ENCODE results near the gene COPG2. TPM values are rescaled to one million over a fixed set of nuclear protein-coding genes. Genes with fewer than 3 reads are reported as not detected.

COPG2 gene
- total RNA-seq, 2 experiments from 2014 or later = 29.9 to 32.2 TPM

- H3K4me3 ChIP-seq (ENCODE audit: low read depth, low read length, poor library complexity, severe bottlenecking) = no peak overlapping the region
- no peaks in the 10 kb centered on the region for H3K9me3 ChIP-seq (ENCODE audit: low read length)
- H3K9me2 ChIP-seq (ENCODE audit: insufficient read depth, low read length) = no peaks in the 10 kb centered on the region
- DNase-seq (ENCODE audit: low spot score) = no peak
- no peaks in the 10 kb centered on the region for H3K79me2 ChIP-seq (ENCODE audit: insufficient read depth, low read depth, low read length)
- ChIA-PET POLR2A (no interaction called here), CTCF (ENCODE audit: unreplicated experiment) (no interaction called here)
- no TSS peak for BruUV-seq (replicated peaks)
- H3K4me1 ChIP-seq (ENCODE audit: insufficient read depth, low read length, poor library complexity, severe bottlenecking) = no peaks in the 10 kb centered on the region
- TF ChIP-seq EZH2phosphoT487 (IDR thresholded peaks at IDR 0.05; ENCODE audit: borderline replicate concordance, low read depth, low read length) (no peak), CTCF (conservative IDR thresholded peaks at IDR 0.05; ENCODE audit: low read length) (no peak)
- no peaks in the 10 kb centered on the region for H3K36me3 ChIP-seq (ENCODE audit: insufficient read depth, low read length)
- no peak overlapping the region for H3K27ac ChIP-seq (ENCODE audit: low read depth, low read length, poor library complexity, severe bottlenecking)
- intact Hi-C loops (cut with micrococcal nuclease; ENCODE audit: unreplicated experiment) = no loop called here
- no peaks in the 10 kb centered on the region for H4K20me1 ChIP-seq (ENCODE audit: insufficient read depth, low read length)
- no peak overlapping the region for H3K4me2 ChIP-seq (ENCODE audit: low read length)
- no peak overlapping the region for H2AFZ ChIP-seq (ENCODE audit: low read length)
These were observed 33.1 kb upstream of the COPG2 start for GRCh38 chr7:130701650-130702049.

GRCh38 chr7:130700760-130701159 lies 32.2 kb upstream of the COPG2 start:
- TF ChIP-seq CTCF (conservative IDR thresholded peaks at IDR 0.05; ENCODE audit: low read length) = no peak
- no peak for TF ChIP-seq EZH2phosphoT487 (IDR thresholded peaks at IDR 0.05; ENCODE audit: borderline replicate concordance, low read depth, low read length)
- Histone ChIP-seq H3K9me3 (ENCODE audit: low read length) (no peaks in the 10 kb centered on the region), H3K9me2 (ENCODE audit: insufficient read depth, low read length) (no peaks in the 10 kb centered on the region), H4K20me1 (ENCODE audit: insufficient read depth, low read length) (no peaks in the 10 kb centered on the region), H3K79me2 (ENCODE audit: insufficient read depth, low read depth, low read length) (no peaks in the 10 kb centered on the region), H3K27ac (ENCODE audit: low read depth, low read length, poor library complexity, severe bottlenecking) (no peak overlapping the region), H2AFZ (ENCODE audit: low read length) (no peak overlapping the region), H3K4me3 (ENCODE audit: low read depth, low read length, poor library complexity, severe bottlenecking) (no peak overlapping the region), H3K36me3 (ENCODE audit: insufficient read depth, low read length) (no peaks in the 10 kb centered on the region), H3K4me1 (ENCODE audit: insufficient read depth, low read length, poor library complexity, severe bottlenecking) (no peaks in the 10 kb centered on the region), H3K4me2 (ENCODE audit: low read length) (no peak overlapping the region)
- BruUV-seq (replicated peaks) = no TSS peak
- ChIA-PET POLR2A (interaction anchor here (0.5 kb wide), 1 partner anchor 42 kb away, joined by 3 read pairs; no protein-coding TSS in a partner anchor), CTCF (ENCODE audit: unreplicated experiment) (no interaction called here)
- DNase-seq (ENCODE audit: low spot score) = no peak
- intact Hi-C loops (cut with micrococcal nuclease; ENCODE audit: unreplicated experiment) = no loop called here

- H3K36me3 ChIP-seq (ENCODE audit: insufficient read depth, low read length) = no peaks in the 10 kb centered on the region
- no peak overlapping the region for H3K27ac ChIP-seq (ENCODE audit: low read depth, low read length, poor library complexity, severe bottlenecking)
- no peak for DNase-seq (ENCODE audit: low spot score)
- no peaks in the 10 kb centered on the region for H4K20me1 ChIP-seq (ENCODE audit: insufficient read depth, low read length)
- no peaks in the 10 kb centered on the region for H3K9me2 ChIP-seq (ENCODE audit: insufficient read depth, low read length)
- H3K4me1 ChIP-seq (ENCODE audit: insufficient read depth, low read length, poor library complexity, severe bottlenecking) = no peaks in the 10 kb centered on the region
- intact Hi-C loops (cut with micrococcal nuclease; ENCODE audit: unreplicated experiment) = no loop called here
- no peak for TF ChIP-seq EZH2phosphoT487 (IDR thresholded peaks at IDR 0.05; ENCODE audit: borderline replicate concordance, low read depth, low read length)
- no peak for TF ChIP-seq CTCF (conservative IDR thresholded peaks at IDR 0.05; ENCODE audit: low read length)
- no peak overlapping the region for H2AFZ ChIP-seq (ENCODE audit: low read length)
- no peak overlapping the region for H3K4me3 ChIP-seq (ENCODE audit: low read depth, low read length, poor library complexity, severe bottlenecking)
- BruUV-seq (replicated peaks) = no TSS peak
- H3K79me2 ChIP-seq (ENCODE audit: insufficient read depth, low read depth, low read length) = no peaks in the 10 kb centered on the region
- ChIA-PET POLR2A (no interaction called here), CTCF (ENCODE audit: unreplicated experiment) (no interaction called here)
- H3K4me2 ChIP-seq (ENCODE audit: low read length) = no peak overlapping the region
- no peaks in the 10 kb centered on the region for H3K9me3 ChIP-seq (ENCODE audit: low read length)
These were observed 31.1 kb upstream of the COPG2 start for GRCh38 chr7:130699686-130700085.

Data from OCI-LY7 (cell line).